SK-N-SH (cell line): Measurements from ENCODE around the gene BEND5. TPM values are rescaled to one million over a fixed set of nuclear protein-coding genes. Genes with fewer than 3 reads are reported as not detected.

ENCODE experiments used
- CTCF ChIA-PET: fragments of 300-600, 350-600 bp; formaldehyde crosslinking; extraction: SDS; loops from one replicate; lab custom pipeline; 2021; lab: Yijun Ruan, JAX
- POLR2A ChIA-PET: fragments of 350-600 bp; sonication (Branson Sonifier 250); formaldehyde crosslinking; extraction: SDS; loops from one replicate; lab custom pipeline; 2020; ENCODE audit warnings: antibody characterized with exemption, inconsistent platforms; lab: Yijun Ruan, JAX
- DNase-seq: peaks from one replicate; pipeline ENCODE4 v3.0.0; 2012
- H2AFZ ChIP-seq: fragments of 200-600 bp; sonication (generic); 2 replicates; pipeline ENCODE4 v1.8.1; 2016; ENCODE audit warnings: antibody characterized with exemption, mild to moderate bottlenecking, low read depth
- H3F3A ChIP-seq: fragments of 200-600 bp; sonication (generic); replicated peaks from 2 replicates; pipeline ENCODE3; 2016; ENCODE audit warnings: antibody characterized with exemption, mild to moderate bottlenecking; ENCODE audit not compliant: insufficient read depth
- H3K27ac ChIP-seq, 2 experiments: fragments of 200-500 bp in 1 of 2; fragments of 200-600 bp in 1 of 2; sonication (Bioruptor generic) in 1 of 2; sonication (generic), shearing (Covaris generic) in 1 of 2; 2 replicates each; pipeline versions ENCODE4 v1.5.1 to v1.6.1; 2014 to 2016; ENCODE audit warnings: low read depth in 2 of 2, inconsistent platforms in 1 of 2, low read length in 1 of 2, mild to moderate bottlenecking in 1 of 2, mixed read lengths in 1 of 2
- H3K27me3 ChIP-seq: fragments of 200-600 bp; sonication (generic), shearing (Covaris generic); 2 replicates; pipeline ENCODE4 v1.6.1; 2016; ENCODE audit warnings: mixed run types; ENCODE audit not compliant: insufficient read depth
- H3K36me3 ChIP-seq, 2 experiments: fragments of 200-500 bp in 1 of 2; fragments of 200-600 bp in 1 of 2; sonication (Bioruptor generic) in 1 of 2; sonication (generic) in 1 of 2; replicated peaks in 1 of 2; 2 replicates each; pipeline versions ENCODE3 to v1.5.1; 2014 to 2016; ENCODE audit warnings: low read length in 1 of 2, mild to moderate bottlenecking in 1 of 2; ENCODE audit not compliant: insufficient read depth in 2 of 2, control insufficient read depth in 1 of 2
- H3K4me1 ChIP-seq, 2 experiments: fragments of 200-500 bp in 1 of 2; fragments of 200-600 bp in 1 of 2; sonication (Bioruptor generic) in 1 of 2; sonication (generic), shearing (Covaris generic) in 1 of 2; 2 replicates each; pipeline versions ENCODE4 v1.5.1 to v1.6.1; 2014 to 2016; ENCODE audit warnings: low read depth in 1 of 2, low read length in 1 of 2, mixed run types in 1 of 2; ENCODE audit not compliant: insufficient read depth in 2 of 2, control insufficient read depth in 1 of 2
- H3K4me2 ChIP-seq: fragments of 200-600 bp; sonication (generic), shearing (Covaris generic); 2 replicates; pipeline ENCODE4 v1.6.1; 2017; ENCODE audit warnings: mixed run types
- H3K4me3 ChIP-seq, 2 experiments: fragments of 200-500 bp in 1 of 2; fragments of 200-600 bp in 1 of 2; sonication (Bioruptor generic) in 1 of 2; sonication (generic), shearing (Covaris generic) in 1 of 2; 2 replicates each; pipeline versions ENCODE4 v1.5.1 to v1.8.1; 2014 to 2016; ENCODE audit warnings: low read depth in 2 of 2, inconsistent platforms in 1 of 2, low read length in 1 of 2, mild to moderate bottlenecking in 1 of 2, mixed read lengths in 1 of 2, moderate library complexity in 1 of 2
- H3K79me2 ChIP-seq: fragments of 200-600 bp; sonication (generic); 2 replicates; pipeline ENCODE4 v1.8.1; 2017; ENCODE audit warnings: mild to moderate bottlenecking; ENCODE audit not compliant: insufficient read depth
- H3K9ac ChIP-seq: fragments of 200-600 bp; sonication (generic); 2 replicates; pipeline ENCODE4 v1.6.1; 2017; ENCODE audit warnings: mixed run types
- H3K9me2 ChIP-seq: fragments of 200-600 bp; sonication (generic); 2 replicates; pipeline ENCODE4 v1.6.1; 2017; ENCODE audit warnings: mixed run types
- H3K9me3 ChIP-seq: fragments of 200-600 bp; sonication (generic); 2 replicates; pipeline ENCODE4 v1.6.1; 2017; ENCODE audit warnings: mixed run types, mild to moderate bottlenecking, moderate library complexity
- H4K20me1 ChIP-seq: fragments of 200-600 bp; sonication (generic); 2 replicates; pipeline ENCODE4 v1.6.1; 2017; ENCODE audit warnings: mild to moderate bottlenecking, mixed run types; ENCODE audit not compliant: insufficient read depth
- CHD2 ChIP-seq: fragments of 150-350 bp; IDR thresholded peaks from 2 replicates; pipeline ENCODE4 v1.6.1; 2018; ENCODE audit warnings: low read length; ENCODE audit not compliant: partially characterized antibody
- EP300 ChIP-seq, 2 experiments: IDR thresholded peaks; 2 replicates each; pipeline versions ENCODE4 v1.4.0 to v1.6.1; 2012; ENCODE audit warnings: borderline replicate concordance in 1 of 2, low read depth in 1 of 2, low read length in 1 of 2
- FOSL2 ChIP-seq: IDR thresholded peaks from 2 replicates; pipeline ENCODE4 v1.4.0; 2012; ENCODE audit warnings: low read depth, mild to moderate bottlenecking, moderate library complexity, borderline replicate concordance
- FOXJ3 ChIP-seq: sonication (generic); formaldehyde crosslinking; IDR thresholded peaks from 2 replicates; pipeline ENCODE4 v1.5.1; 2020; ENCODE audit warnings: mild to moderate bottlenecking, missing genetic modification reagents
- JUND ChIP-seq: IDR thresholded peaks from 2 replicates; pipeline ENCODE4 v1.4.0; 2012
- MAX ChIP-seq: IDR thresholded peaks from 2 replicates; pipeline ENCODE4 v1.4.0; 2012; ENCODE audit warnings: low read depth
- MEF2A ChIP-seq: IDR thresholded peaks from 2 replicates; pipeline ENCODE4 v1.4.0; 2012; ENCODE audit warnings: low read depth, borderline replicate concordance
- NRF1 ChIP-seq: IDR thresholded peaks from 2 replicates; pipeline ENCODE4 v1.6.1; 2012; ENCODE audit warnings: low read depth, mild to moderate bottlenecking, low read length
- PBX3 ChIP-seq: IDR thresholded peaks from 2 replicates; pipeline ENCODE4; 2012
- RAD21 ChIP-seq: IDR thresholded peaks from 2 replicates; pipeline ENCODE4 v1.6.1; 2012; ENCODE audit warnings: mild to moderate bottlenecking, low read length
- RCOR1 ChIP-seq: fragments of 150-350 bp; IDR thresholded peaks from 2 replicates; pipeline ENCODE4 v1.6.1; 2017; ENCODE audit warnings: antibody characterized with exemption, low read length
- RFX5 ChIP-seq: IDR thresholded peaks from 2 replicates; pipeline ENCODE4 v1.6.1; 2012; ENCODE audit warnings: mild to moderate bottlenecking, improper control_type of control experiment, low read length
- RXRA ChIP-seq: IDR thresholded peaks from 2 replicates; pipeline ENCODE4 v1.4.0; 2012; ENCODE audit warnings: low read depth, mild to moderate bottlenecking, borderline replicate concordance
- TAF1 ChIP-seq: IDR thresholded peaks from 2 replicates; pipeline ENCODE4 v1.6.1; 2012; ENCODE audit warnings: low read depth, mild to moderate bottlenecking, low read length, moderate library complexity, borderline replicate concordance
- TEAD4 ChIP-seq: IDR thresholded peaks from 2 replicates; pipeline ENCODE4 v1.4.0; 2012; ENCODE audit warnings: mild to moderate bottlenecking, borderline replicate concordance; ENCODE audit not compliant: insufficient read depth
- WGBS: methylation state at CpG from one replicate; pipeline ENCODE4 v1.1.6; 2017; ENCODE audit warnings: low lambda C conversion rate; 5-methylcytosine and 5-hydroxymethylcytosine counted together
- polyA plus RNA-seq, 3 experiments: library from polyadenylated mRNA; depleted of rRNA; stranded (reverse); fragments of >200 nt; gene quantifications; 2 replicates each; pipeline ENCODE4 v1.2.3, GENCODE V29; 2012
- TF ChIP-seq, protein P1 (sequence below): IDR thresholded peaks from 2 replicates; pipeline ENCODE4 v1.4.0; 2012; ENCODE audit warnings: low read depth, borderline replicate concordance
- TF ChIP-seq, protein P2 (sequence below): IDR thresholded peaks from 2 replicates; pipeline ENCODE4 v1.6.1; 2012; ENCODE audit warnings: mild to moderate bottlenecking, low read depth, low read length, moderate library complexity
- TF ChIP-seq, protein P3 (sequence below): fragments of 150-350 bp; IDR thresholded peaks from 2 replicates; pipeline ENCODE4 v1.6.1; 2016; ENCODE audit warnings: mild to moderate bottlenecking, low read depth, low read length
- TF ChIP-seq, protein P4 (sequence below): fragments of 200-600 bp; sonication (generic); IDR thresholded peaks from 2 replicates; pipeline ENCODE4 v1.6.1; 2017; ENCODE audit warnings: antibody characterized with exemption, mild to moderate bottlenecking, moderate library complexity
- TF ChIP-seq, protein P5 (sequence below): IDR thresholded peaks from 2 replicates; pipeline ENCODE4 v1.4.0; 2012; ENCODE audit warnings: low read depth, borderline replicate concordance

BEND5 gene
- polyA plus RNA-seq, 1 of the 3 experiments (the other 2 are of a cell fraction), result 5.6 TPM

GRCh38 chr1:48749068-48749467, 27.6 kb downstream of the BEND5 start:
- H3K9me2 ChIP-seq, result no peaks in the 10 kb centered on the region
- H3K27ac ChIP-seq, result no peak overlapping the region
- ChIA-PET POLR2A (no interaction called here), CTCF (no interaction called here)
- H3K27me3 ChIP-seq, result no peaks in the 10 kb centered on the region
- H2AFZ ChIP-seq, result no peak overlapping the region
- no peak for TF ChIP-seq JUND
- no peak for TF ChIP-seq RAD21
- TF ChIP-seq TAF1, result no peak
- TF ChIP-seq RCOR1, result no peak
- no peak for TF ChIP-seq EP300 (IDR thresholded peaks at IDR 0.05; ENCODE audit: borderline replicate concordance in 1 of 2, low read depth in 1 of 2, low read length in 1 of 2)
- no peak for TF ChIP-seq FOSL2
- TF ChIP-seq, protein P1, sequence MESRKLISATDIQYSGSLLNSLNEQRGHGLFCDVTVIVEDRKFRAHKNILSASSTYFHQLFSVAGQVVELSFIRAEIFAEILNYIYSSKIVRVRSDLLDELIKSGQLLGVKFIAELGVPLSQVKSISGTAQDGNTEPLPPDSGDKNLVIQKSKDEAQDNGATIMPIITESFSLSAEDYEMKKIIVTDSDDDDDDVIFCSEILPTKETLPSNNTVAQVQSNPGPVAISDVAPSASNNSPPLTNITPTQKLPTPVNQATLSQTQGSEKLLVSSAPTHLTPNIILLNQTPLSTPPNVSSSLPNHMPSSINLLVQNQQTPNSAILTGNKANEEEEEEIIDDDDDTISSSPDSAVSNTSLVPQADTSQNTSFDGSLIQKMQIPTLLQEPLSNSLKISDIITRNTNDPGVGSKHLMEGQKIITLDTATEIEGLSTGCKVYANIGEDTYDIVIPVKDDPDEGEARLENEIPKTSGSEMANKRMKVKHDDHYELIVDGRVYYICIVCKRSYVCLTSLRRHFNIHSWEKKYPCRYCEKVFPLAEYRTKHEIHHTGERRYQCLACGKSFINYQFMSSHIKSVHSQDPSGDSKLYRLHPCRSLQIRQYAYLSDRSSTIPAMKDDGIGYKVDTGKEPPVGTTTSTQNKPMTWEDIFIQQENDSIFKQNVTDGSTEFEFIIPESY, result no peak
- TF ChIP-seq, protein P2, sequence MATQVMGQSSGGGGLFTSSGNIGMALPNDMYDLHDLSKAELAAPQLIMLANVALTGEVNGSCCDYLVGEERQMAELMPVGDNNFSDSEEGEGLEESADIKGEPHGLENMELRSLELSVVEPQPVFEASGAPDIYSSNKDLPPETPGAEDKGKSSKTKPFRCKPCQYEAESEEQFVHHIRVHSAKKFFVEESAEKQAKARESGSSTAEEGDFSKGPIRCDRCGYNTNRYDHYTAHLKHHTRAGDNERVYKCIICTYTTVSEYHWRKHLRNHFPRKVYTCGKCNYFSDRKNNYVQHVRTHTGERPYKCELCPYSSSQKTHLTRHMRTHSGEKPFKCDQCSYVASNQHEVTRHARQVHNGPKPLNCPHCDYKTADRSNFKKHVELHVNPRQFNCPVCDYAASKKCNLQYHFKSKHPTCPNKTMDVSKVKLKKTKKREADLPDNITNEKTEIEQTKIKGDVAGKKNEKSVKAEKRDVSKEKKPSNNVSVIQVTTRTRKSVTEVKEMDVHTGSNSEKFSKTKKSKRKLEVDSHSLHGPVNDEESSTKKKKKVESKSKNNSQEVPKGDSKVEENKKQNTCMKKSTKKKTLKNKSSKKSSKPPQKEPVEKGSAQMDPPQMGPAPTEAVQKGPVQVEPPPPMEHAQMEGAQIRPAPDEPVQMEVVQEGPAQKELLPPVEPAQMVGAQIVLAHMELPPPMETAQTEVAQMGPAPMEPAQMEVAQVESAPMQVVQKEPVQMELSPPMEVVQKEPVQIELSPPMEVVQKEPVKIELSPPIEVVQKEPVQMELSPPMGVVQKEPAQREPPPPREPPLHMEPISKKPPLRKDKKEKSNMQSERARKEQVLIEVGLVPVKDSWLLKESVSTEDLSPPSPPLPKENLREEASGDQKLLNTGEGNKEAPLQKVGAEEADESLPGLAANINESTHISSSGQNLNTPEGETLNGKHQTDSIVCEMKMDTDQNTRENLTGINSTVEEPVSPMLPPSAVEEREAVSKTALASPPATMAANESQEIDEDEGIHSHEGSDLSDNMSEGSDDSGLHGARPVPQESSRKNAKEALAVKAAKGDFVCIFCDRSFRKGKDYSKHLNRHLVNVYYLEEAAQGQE, result no peak
- no peak for TF ChIP-seq RXRA
- TF ChIP-seq RFX5, result no peak
- TF ChIP-seq, protein P3, sequence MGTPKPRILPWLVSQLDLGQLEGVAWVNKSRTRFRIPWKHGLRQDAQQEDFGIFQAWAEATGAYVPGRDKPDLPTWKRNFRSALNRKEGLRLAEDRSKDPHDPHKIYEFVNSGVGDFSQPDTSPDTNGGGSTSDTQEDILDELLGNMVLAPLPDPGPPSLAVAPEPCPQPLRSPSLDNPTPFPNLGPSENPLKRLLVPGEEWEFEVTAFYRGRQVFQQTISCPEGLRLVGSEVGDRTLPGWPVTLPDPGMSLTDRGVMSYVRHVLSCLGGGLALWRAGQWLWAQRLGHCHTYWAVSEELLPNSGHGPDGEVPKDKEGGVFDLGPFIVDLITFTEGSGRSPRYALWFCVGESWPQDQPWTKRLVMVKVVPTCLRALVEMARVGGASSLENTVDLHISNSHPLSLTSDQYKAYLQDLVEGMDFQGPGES, result no peak
- no peak for TF ChIP-seq NRF1
- TF ChIP-seq PBX3, result no peak
- TF ChIP-seq, protein P4, sequence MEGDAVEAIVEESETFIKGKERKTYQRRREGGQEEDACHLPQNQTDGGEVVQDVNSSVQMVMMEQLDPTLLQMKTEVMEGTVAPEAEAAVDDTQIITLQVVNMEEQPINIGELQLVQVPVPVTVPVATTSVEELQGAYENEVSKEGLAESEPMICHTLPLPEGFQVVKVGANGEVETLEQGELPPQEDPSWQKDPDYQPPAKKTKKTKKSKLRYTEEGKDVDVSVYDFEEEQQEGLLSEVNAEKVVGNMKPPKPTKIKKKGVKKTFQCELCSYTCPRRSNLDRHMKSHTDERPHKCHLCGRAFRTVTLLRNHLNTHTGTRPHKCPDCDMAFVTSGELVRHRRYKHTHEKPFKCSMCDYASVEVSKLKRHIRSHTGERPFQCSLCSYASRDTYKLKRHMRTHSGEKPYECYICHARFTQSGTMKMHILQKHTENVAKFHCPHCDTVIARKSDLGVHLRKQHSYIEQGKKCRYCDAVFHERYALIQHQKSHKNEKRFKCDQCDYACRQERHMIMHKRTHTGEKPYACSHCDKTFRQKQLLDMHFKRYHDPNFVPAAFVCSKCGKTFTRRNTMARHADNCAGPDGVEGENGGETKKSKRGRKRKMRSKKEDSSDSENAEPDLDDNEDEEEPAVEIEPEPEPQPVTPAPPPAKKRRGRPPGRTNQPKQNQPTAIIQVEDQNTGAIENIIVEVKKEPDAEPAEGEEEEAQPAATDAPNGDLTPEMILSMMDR, result no peak
- no peak for TF ChIP-seq TEAD4
- TF ChIP-seq MEF2A, result no peak
- TF ChIP-seq FOXJ3 (CRISPR knock-in tag), result no peak
- TF ChIP-seq CHD2, result no peak
- TF ChIP-seq, protein P5, sequence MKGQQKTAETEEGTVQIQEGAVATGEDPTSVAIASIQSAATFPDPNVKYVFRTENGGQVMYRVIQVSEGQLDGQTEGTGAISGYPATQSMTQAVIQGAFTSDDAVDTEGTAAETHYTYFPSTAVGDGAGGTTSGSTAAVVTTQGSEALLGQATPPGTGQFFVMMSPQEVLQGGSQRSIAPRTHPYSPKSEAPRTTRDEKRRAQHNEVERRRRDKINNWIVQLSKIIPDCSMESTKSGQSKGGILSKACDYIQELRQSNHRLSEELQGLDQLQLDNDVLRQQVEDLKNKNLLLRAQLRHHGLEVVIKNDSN, result no peak
- no peak for TF ChIP-seq MAX
- no peak for DNase-seq
- WGBS, result 77% methylated on average over 7 of the region's 7 CpGs
- no peaks in the 10 kb centered on the region for H3K9me3 ChIP-seq
- H3K4me3 ChIP-seq, result no peak overlapping the region
- H3K4me2 ChIP-seq, result no peak overlapping the region
- peaks cover 4 to 41% of the 10 kb centered on the region in 2 experiments for H3K36me3 ChIP-seq
- H3K79me2 ChIP-seq, result no peaks in the 10 kb centered on the region
- no peaks in the 10 kb centered on the region for H4K20me1 ChIP-seq
- H3K4me1 ChIP-seq, result no peaks in the 10 kb centered on the region
- no peak overlapping the region for H3K9ac ChIP-seq
- H3F3A ChIP-seq, result no peaks in the 10 kb centered on the region
